OCI-LY7 (cell line): ENCODE data around the gene KIF14. TPM values are rescaled to one million over a fixed set of nuclear protein-coding genes. Genes with fewer than 3 reads are reported as not detected.
"Not testable (repeated sequence)": the region's sequence is repeated elsewhere in the genome, so short reads cannot be mapped to it uniquely, and the experiment has no call there.

Source experiments
- BruUV-seq: library from RNA; stranded (reverse); fragments of 400-500 nt; replicated peaks from 2 replicates; lab custom pipeline; 2021; lab: Mats Ljungman, UMichigan
- CTCF ChIA-PET: fragments of 300-600 bp; sonication (Branson Sonifier 250); formaldehyde crosslinking; loops from one replicate; lab custom pipeline; 2022; ENCODE audit warnings: antibody characterized with exemption; ENCODE audit not compliant: unreplicated experiment; lab: Charles Lee
- POLR2A ChIA-PET: fragments of 300-600 bp; sonication (Branson Sonifier 250); formaldehyde crosslinking; loops from one replicate; lab custom pipeline; 2022; ENCODE audit warnings: antibody characterized with exemption; lab: Charles Lee
- DNase-seq: peaks from one replicate; pipeline ENCODE4 v3.0.0-alpha.2; 2015; ENCODE audit warnings: low spot score
- H2AFZ ChIP-seq: fragments of 200-600 bp; sonication (generic), shearing (Covaris generic); 2 replicates; pipeline ENCODE4 v1.6.1; 2014; ENCODE audit warnings: mild to moderate bottlenecking, antibody characterized with exemption, low read length, moderate library complexity
- H3K27ac ChIP-seq: fragments of 200-600 bp; sonication (generic); 2 replicates; pipeline ENCODE4 v1.5.1; 2014; ENCODE audit warnings: mixed run types, low read depth, mild to moderate bottlenecking, moderate library complexity, low read length, inconsistent platforms; ENCODE audit not compliant: poor library complexity, severe bottlenecking
- H3K36me3 ChIP-seq: fragments of 200-600 bp; sonication (generic); 2 replicates; pipeline ENCODE4 v1.6.1; 2014; ENCODE audit warnings: mild to moderate bottlenecking, antibody characterized with exemption, low read length, moderate library complexity, mixed read lengths; ENCODE audit not compliant: insufficient read depth
- H3K4me1 ChIP-seq: fragments of 200-600 bp; sonication (generic); 2 replicates; pipeline ENCODE4 v1.5.1; 2014; ENCODE audit warnings: mild to moderate bottlenecking, low read length; ENCODE audit not compliant: insufficient read depth, poor library complexity, severe bottlenecking
- H3K4me2 ChIP-seq: fragments of 200-600 bp; sonication (generic); 2 replicates; pipeline ENCODE4 v1.6.1; 2014; ENCODE audit warnings: mild to moderate bottlenecking, low read length
- H3K4me3 ChIP-seq: fragments of 200-600 bp; sonication (generic); 2 replicates; pipeline ENCODE4 v1.5.1; 2014; ENCODE audit warnings: mild to moderate bottlenecking, low read depth, low read length; ENCODE audit not compliant: poor library complexity, severe bottlenecking
- H3K79me2 ChIP-seq: fragments of 200-600 bp; sonication (generic); 2 replicates; pipeline ENCODE4 v1.6.1; 2016; ENCODE audit warnings: low read depth, mild to moderate bottlenecking, low read length, moderate library complexity, mixed read lengths; ENCODE audit not compliant: insufficient read depth
- H3K9me2 ChIP-seq: fragments of 200-600 bp; sonication (generic); 2 replicates; pipeline ENCODE4 v1.6.1; 2016; ENCODE audit warnings: mild to moderate bottlenecking, low read length, mixed read lengths; ENCODE audit not compliant: insufficient read depth
- H3K9me3 ChIP-seq: fragments of 200-600 bp; sonication (generic); 2 replicates; pipeline ENCODE4 v1.6.1; 2014; ENCODE audit warnings: mild to moderate bottlenecking, mixed run types, low read length, mixed read lengths
- H4K20me1 ChIP-seq: fragments of 200-600 bp; sonication (generic); 2 replicates; pipeline ENCODE4 v1.6.1; 2014; ENCODE audit warnings: mild to moderate bottlenecking, antibody characterized with exemption, low read length, moderate library complexity, mixed read lengths; ENCODE audit not compliant: insufficient read depth
- EZH2phosphoT487 ChIP-seq: fragments of 200-600 bp; sonication (generic); IDR thresholded peaks from 2 replicates; pipeline ENCODE4 v1.6.1; 2018; ENCODE audit warnings: low read depth, borderline replicate concordance, mild to moderate bottlenecking, mixed run types, antibody characterized with exemption, low read length, moderate library complexity, mixed read lengths
- intact Hi-C: fragments of 100-400 bp; cut with micrococcal nuclease; formaldehyde crosslinking; loops from one replicate; pipeline ENCODE4 v1.10.0; 2022; ENCODE audit not compliant: unreplicated experiment
- total RNA-seq, 2 experiments: library from RNA; depleted of rRNA in 1 of 2; stranded (reverse); fragments of >200 nt in 1 of 2; shearing (Covaris generic) in 1 of 2; gene quantifications; 2 replicates each; pipeline ENCODE4 v1.2.3, GENCODE V29; 2014 to 2022
- TF ChIP-seq, protein P1 (sequence below): fragments of 200-600 bp; sonication (generic); conservative IDR thresholded peaks from 2 replicates; pipeline ENCODE4 v1.5.1; 2014; ENCODE audit warnings: mild to moderate bottlenecking, antibody characterized with exemption, low read length, moderate library complexity, mixed read lengths

Gene KIF14
- total RNA-seq, 2 experiments from 2014 or later: 15.0 to 20.1 TPM

DNA sequence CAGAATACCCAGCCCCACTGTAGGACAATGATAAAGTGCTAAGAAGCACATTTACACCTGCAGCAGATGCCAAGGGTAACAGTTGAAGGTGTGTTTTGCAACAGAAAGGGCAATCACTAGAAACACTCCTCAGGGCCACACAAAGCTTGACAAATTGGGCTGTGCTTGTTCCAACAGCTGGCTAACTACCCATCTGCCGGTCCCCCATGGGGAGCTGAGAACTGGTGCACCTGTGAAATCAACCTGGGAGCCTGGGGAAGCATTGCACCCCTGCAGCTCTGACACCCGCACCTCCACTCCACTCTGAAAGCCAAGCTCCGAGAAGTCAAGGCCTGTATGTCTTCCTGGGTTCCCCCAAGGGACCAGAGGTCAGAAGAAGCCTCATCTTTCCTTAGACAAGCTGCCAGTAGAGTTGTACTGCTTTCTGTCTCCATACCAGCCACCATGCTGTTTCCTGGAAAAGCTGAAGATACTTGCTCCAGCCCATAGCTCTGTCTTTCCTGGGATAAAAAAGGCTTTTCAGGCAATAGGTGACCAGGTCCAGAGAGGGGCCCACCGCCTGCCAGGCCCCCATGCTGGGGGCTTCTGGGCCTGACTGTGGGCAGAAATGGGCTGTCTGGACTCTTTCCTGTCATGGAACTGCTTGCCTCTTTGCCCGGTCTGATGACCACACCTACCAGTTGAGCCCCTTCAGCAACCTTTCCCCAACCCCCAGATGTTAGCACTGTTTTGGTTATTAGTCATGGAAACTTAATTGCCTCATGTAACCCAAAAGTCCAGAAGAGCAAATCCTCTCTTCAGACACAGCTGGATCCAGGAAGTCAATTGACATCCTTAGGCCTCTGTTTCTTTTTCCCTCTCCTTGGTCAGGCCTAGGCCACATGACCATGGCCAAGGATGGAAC, 93.6 kb downstream of the KIF14 start:
- H3K4me3 ChIP-seq: no peak overlapping the region
- no peaks in the 10 kb centered on the region for H3K9me2 ChIP-seq
- no peaks in the 10 kb centered on the region for H4K20me1 ChIP-seq
- TF ChIP-seq EZH2phosphoT487: no peak
- TF ChIP-seq, protein P1, sequence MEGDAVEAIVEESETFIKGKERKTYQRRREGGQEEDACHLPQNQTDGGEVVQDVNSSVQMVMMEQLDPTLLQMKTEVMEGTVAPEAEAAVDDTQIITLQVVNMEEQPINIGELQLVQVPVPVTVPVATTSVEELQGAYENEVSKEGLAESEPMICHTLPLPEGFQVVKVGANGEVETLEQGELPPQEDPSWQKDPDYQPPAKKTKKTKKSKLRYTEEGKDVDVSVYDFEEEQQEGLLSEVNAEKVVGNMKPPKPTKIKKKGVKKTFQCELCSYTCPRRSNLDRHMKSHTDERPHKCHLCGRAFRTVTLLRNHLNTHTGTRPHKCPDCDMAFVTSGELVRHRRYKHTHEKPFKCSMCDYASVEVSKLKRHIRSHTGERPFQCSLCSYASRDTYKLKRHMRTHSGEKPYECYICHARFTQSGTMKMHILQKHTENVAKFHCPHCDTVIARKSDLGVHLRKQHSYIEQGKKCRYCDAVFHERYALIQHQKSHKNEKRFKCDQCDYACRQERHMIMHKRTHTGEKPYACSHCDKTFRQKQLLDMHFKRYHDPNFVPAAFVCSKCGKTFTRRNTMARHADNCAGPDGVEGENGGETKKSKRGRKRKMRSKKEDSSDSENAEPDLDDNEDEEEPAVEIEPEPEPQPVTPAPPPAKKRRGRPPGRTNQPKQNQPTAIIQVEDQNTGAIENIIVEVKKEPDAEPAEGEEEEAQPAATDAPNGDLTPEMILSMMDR: no peak
- H3K36me3 ChIP-seq: no peaks in the 10 kb centered on the region
- CTCF ChIA-PET: no interaction called here
- H3K9me3 ChIP-seq: no peaks in the 10 kb centered on the region
- H3K27ac ChIP-seq: no peak overlapping the region
- no TSS peak for BruUV-seq
- no peak overlapping the region for H3K4me2 ChIP-seq
- peaks cover 17% of the 10 kb centered on the region for H3K4me1 ChIP-seq
- intact Hi-C loops: no loop called here
- POLR2A ChIA-PET: interaction anchor here (0.6 kb wide), 2 partner anchors 185 to 494 kb away, joined by 3 to 4 read pairs; no protein-coding TSS in a partner anchor
- peak; percentile 57 for DNase-seq
- H3K79me2 ChIP-seq: no peaks in the 10 kb centered on the region
- H2AFZ ChIP-seq: peak overlapping the region; percentile 37; the same call in 1 of the 2 replicates

DNA sequence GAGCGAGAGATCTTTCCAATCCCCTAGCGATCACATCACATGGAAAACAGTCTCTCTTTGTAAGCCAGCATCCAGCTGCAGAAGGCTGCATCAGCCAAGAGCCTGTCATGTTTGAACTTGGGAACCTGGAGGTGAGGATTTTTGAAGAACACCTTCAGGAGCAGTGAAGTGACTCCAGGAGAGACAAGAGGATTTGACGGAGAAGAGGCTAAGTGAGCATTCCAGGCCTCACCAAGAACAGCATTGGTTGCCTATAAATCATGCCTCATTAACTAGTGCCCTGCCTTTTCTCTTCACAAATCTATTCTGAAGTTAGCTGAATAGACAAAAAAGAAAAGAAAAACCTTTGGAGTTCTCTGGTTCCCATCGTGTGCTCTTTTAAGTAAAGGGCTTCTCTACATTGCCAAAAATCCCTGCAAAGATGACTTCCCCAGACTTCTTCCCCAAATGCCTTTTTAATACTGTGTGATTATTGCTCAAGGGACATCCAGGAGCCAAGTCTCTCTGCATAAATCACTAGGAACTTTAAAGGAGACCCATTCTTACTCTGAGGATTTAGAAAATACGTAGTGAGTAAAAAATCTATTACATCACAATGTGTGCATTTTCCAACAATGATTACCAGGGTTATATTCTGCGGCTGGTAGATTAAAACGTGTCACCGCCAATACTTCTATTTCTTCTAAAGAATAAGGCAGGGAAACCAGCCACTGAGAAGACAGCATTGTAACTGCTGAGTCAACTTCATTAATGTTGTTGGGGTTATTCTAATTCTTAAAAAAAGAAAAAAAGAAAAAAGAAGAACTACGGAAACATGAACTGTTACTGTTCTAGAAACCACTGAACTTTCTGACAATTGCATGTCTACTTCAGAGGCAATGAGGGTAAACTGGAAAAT, 95.2 kb downstream of the KIF14 start:
- Histone ChIP-seq H3K4me2 (no peak overlapping the region), H3K9me3 (no peaks in the 10 kb centered on the region), H3K9me2 (no peaks in the 10 kb centered on the region), H4K20me1 (no peaks in the 10 kb centered on the region), H3K4me3 (no peak overlapping the region), H3K79me2 (no peaks in the 10 kb centered on the region), H3K4me1 (peaks cover 11% of the 10 kb centered on the region), H3K27ac (no peak overlapping the region), H3K36me3 (no peaks in the 10 kb centered on the region), H2AFZ (no peak overlapping the region)
- BruUV-seq: no TSS peak
- intact Hi-C loops: no loop called here
- ChIA-PET POLR2A (interaction anchor here (0.6 kb wide), 2 partner anchors 33 to 327 kb away, joined by 3 read pairs; no protein-coding TSS in a partner anchor), CTCF (no interaction called here)
- DNase-seq: no peak
- TF ChIP-seq, protein P1: no peak
- no peak for TF ChIP-seq EZH2phosphoT487

DNA sequence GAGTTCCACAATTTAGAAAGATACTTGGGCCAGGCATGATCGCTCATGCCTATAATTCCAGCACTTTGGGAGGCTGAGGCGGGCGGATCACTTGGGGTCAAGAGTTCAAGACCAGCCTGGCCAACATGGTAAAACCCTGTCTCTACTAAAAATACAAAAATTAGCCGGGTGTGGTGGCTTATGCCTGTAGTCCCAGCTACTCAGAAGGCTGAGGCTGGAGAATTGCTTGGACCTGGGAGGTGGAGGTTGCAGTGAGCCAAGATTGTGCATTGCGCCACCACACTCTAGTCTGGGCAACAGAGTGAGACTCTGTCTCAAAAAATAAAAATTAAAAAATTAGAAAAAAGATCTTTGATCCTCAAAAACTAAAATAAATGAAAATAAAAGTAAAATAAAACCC, 96.0 kb downstream of the KIF14 start:
- BruUV-seq, H2AFZ ChIP-seq, H3K9me3 ChIP-seq, H3K9me2 ChIP-seq, CTCF ChIA-PET, POLR2A ChIA-PET, H3K4me3 ChIP-seq, H3K27ac ChIP-seq, H4K20me1 ChIP-seq, intact Hi-C loops, H3K36me3 ChIP-seq, H3K4me2 ChIP-seq, DNase-seq, H3K79me2 ChIP-seq: not testable (repeated sequence)
- H3K4me1 ChIP-seq: peaks cover 11% of the 10 kb centered on the region
